Islet of Langerhans (tissue), 1 donor: ENCODE results near the gene ETDC.

Experiments
- FAIRE-seq: peaks from one replicate; lab custom pipeline; 2011; peaks lifted over from hg19 to GRCh38; lab: Jason Lieb, UNC

The ETDC gene

DNA sequence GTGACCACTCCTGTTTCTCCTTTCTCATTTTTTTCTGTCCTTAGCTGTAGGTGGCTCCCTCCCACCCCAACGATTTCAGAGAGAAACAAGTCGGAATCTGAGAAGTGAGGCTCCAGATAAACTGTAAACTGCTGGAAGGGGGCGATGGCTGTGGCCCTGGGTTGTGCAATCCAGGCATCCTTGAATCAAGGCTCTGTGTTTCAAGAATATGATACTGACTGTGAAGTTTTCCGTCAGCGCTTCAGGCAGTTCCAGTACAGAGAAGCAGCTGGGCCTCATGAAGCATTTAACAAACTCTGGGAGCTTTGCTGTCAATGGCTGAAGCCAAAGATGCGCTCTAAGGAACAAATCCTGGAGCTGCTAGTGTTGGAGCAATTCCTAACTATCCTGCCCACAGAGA, 37.7 kb downstream of the ETDC start:
- FAIRE-seq = no peak

DNA sequence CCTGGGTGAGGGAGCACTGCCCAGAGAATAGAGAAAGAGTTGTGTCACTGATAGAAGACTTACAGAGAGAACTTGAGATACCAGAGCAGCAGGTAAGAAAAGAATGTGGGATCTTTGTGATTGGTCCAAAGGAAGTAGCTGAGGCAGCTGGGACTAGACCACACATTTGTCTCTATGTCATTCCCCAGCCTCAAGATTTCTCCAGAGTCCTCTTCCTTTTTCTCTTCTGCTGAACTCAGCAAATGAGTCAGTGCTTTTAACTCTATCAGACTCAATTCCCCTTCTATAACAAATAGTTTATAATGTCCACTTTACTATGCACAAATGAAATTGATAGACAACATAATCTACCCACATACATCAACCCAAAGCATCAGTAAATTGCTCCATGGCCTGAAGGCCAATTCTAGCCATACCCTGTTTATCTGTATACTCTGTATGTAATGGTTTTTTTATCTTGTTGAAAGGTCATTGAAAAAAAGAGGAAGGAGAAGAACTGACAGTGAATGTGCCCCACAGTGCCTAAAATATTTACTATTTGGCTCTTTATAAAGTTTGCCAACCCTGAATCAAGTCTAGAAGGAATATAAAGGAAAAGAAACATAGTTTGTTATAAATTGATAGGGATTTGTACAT, 38.2 kb downstream of the ETDC start:
- no peak for FAIRE-seq

DNA sequence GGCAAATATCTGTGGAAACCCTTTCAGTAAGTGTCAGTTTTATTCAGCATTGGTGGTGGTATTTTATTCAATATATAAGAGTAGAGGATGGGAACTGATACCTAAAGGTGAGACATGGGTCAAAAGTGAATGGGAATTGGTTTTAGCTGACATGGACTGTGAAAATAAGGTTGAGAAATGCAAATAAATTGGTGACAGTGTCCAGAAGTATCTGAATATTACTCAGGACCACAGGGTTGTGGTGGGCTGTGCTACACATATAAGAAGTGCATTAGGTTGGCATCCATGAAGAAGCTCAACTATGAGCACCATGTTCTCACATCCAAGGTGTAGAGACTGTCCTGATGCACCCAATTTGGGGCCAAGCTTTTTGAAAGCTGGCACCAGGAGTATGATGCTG, 45.0 kb downstream of the ETDC start:
- FAIRE-seq = no peak
